Dermis microvascular lymphatic vessel endothelial cell (primary cell): ENCODE results near the gene PMFBP1. TPM values are rescaled to one million over a fixed set of nuclear protein-coding genes. Genes with fewer than 3 reads are reported as not detected.
A peak's percentile ranks its signal among the peaks of the same experiment; 100 is the strongest.
"Not testable (repeated sequence)": the region's sequence is repeated elsewhere in the genome, so short reads cannot be mapped to it uniquely, and the experiment has no call there.

ENCODE experiments used
- DNase-seq, 2 donors: peaks; one replicate each; pipeline versions ENCODE4 v3.0.0 to v3.0.0-alpha.2; 2010; ENCODE audit warnings: low read depth in 2 of 2
- total RNA-seq: library from RNA; depleted of rRNA; stranded (reverse); fragments of >200 nt; gene quantifications from 2 replicates; pipeline ENCODE4 v1.2.1, GENCODE V29; 2014

PMFBP1 gene
- total RNA-seq, 1 donor from 2014 or later = under 0.01 TPM

DNA sequence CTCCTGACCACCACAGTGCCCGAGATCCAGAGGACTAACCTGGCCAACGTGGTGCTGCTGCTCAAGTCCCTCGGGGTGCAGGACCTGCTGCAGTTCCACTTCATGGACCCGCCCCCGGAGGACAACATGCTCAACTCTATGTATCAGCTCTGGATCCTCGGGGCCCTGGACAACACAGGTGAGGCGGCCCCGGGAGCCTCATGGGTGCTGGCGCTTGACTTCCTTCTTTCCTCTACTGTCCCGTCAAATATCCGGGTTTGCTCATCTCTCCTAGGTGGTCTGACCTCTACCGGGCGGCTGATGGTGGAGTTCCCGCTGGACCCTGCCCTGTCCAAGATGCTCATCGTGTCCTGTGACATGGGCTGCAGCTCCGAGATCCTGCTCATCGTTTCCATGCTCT lies 64.6 kb downstream of the PMFBP1 start:
- DNase-seq = no peak

DNA sequence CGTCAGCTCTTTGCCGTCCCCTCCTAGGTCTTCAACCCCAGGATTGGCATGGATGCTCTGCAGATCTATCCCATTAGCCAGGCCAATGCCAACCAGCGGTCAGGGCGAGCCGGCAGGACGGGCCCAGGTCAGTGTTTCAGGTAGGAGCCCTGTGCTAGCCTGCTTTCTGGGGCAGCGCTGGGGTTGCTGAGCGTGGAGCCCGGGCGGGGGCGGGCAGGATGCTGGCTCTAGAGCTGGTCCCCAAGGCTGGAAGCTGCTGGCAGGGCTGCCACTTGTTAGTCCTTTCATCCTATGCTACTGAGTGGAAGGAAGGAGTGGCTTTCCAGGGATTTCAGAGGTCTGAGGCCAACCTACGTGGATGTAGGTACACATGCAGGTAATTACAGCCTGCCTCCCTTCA lies 66.0 kb downstream of the PMFBP1 start:
- no peak for DNase-seq

- no peak for DNase-seq
Observed at GRCh38 chr16:72104905-72105304, 67.0 kb downstream of the PMFBP1 start.

- no peak for DNase-seq
Observed at GRCh38 chr16:72101195-72101594, 70.8 kb downstream of the PMFBP1 start.

DNA sequence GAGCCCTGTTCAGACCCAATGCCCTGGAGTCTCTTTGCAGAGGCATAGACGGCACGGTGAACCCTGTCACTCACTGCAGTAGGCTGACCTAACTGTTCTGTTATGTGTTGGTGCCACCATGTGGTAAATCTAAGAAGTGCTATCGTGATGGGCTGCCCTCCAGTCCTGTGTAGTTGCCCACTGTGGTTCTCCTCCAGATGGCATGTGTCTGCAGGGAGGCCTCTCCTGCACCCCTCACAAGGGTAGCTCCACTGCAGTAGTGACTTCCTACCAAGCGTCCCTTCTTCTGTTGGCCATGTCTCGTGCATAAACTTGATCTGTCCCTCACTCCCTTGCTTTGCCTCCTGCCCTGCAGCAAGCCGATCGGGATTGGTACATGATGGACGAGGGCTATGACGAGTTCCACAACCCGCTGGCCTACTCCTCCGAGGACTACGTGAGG lies 72.6 kb downstream of the PMFBP1 start:
- DNase-seq = peak; percentile 62 to 73

GRCh38 chr16:72098936-72099335 lies 73.0 kb downstream of the PMFBP1 start:
- no peak for DNase-seq

GRCh38 chr16:72094266-72094610 lies 77.7 kb downstream of the PMFBP1 start:
- DNase-seq = peak in 1 of 2 donors; percentile 28

- DNase-seq = peak; percentile 99
Observed at GRCh38 chr16:72093448-72094265, 78.3 kb downstream of the PMFBP1 start, which contains the start of the genes DHX38 and TXNL4B. TSS of gene DHX38 (plus strand) at chr16:72093847. CDS start at chr16:72096158, 2,311 bp downstream. TSS of gene TXNL4B (minus strand) at chr16:72093620. CDS start at chr16:72090749, 2,871 bp downstream.

DNA sequence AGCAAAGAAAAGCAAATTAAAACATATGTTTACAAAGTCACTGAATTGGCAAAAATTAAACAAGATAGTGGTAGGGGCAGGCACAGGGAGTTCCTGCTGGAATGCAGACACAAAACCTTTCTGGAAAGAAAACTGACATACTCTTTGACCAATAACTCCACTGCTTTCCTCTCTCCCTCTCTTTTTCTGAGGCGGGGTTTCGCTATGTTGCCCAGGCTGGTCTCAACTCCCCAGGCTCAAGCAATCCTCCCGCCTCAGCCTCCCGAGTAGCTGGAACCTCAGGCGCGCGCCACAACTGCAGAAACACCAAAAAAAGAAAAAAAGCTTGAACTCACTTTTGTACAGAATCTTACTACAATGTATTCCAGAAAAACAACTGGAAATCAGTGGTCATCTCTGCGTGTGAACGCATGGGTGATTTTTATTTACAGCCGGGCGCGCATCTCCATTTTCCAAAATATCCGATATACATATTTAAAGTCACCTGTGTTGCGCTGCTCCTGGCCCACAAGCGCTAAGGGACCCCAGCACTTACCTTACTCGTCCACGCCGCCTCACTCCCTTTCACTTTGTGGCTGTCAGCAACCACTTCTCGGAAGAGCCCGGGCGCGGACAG lies 79.0 kb downstream of the PMFBP1 start:
- DNase-seq = peak; percentile 29 to 68

DNA sequence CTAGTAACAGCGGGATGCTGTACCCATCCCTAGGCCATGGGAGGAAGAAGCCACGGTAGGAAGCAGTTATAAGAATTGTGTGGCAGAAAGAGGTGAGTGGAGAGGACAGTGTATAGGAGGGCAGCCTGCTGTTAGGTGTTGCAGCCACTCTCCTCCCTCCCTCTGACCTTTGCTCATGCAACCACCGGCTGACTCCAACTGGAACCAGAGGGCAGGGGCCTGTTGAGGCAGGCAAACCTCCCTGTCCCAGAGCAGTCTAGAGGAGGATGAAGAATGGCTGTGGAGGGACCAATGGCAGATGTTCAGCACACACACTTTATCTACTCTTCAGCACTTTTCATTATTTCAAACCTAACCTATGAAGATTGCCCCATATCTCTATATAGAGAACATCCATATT lies 80.7 kb downstream of the PMFBP1 start:
- DNase-seq = no peak

DNA sequence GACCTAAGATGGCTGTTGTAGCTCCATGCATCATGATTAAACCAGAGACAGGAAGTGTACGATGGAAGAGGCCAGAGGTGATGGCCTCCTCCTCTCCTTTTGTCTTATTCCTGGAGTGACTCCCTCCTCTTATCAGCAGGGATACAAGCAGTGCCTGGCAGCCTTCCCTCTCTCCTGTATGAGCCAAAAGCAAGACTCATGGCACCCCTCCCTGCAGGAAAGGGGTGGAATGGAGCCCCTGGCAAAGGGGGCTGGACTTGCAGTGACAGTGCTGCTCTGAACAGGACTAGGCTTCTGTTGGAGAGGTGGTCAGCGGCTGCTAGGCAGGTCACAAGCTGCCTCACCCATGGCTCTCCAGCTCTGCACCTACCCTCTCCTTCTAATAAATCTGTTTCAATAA lies 87.0 kb downstream of the PMFBP1 start:
- no peak for DNase-seq

- DNase-seq = no peak
Observed at GRCh38 chr16:72084445-72084844, 87.5 kb downstream of the PMFBP1 start.

GRCh38 chr16:72083778-72084404 lies 88.1 kb downstream of the PMFBP1 start:
- DNase-seq = no peak

DNA sequence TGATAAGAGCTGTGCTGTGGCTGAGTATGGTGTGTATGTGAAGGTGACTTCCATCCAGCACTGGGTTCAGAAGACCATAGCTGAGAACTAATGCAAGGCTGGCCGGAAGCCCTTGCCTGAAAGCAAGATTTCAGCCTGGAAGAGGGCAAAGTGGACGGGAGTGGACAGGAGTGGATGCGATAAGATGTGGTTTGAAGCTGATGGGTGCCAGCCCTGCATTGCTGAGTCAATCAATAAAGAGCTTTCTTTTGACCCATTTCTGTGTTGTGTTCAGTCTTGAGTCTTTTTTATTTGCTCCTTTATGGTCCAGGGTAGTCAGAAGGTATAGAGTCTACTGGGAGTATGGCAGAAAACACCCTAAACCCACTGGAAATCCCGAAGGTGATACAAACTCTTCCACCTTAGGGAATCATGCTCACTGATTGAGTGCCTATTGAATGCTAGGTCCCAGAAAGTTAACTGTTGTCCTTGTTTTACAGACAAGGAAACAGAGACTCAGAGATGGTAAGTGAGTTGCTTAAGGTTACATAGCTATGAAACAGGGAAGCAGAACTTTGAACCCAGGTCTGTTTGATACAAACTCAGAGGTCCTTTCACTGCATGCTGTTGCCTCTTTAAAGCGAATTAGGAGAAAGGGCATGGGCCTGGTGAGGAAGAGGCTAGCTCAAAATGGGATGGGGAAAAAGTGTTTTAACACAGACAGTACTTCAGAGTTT lies 94.8 kb downstream of the PMFBP1 start:
- not testable (repeated sequence) for DNase-seq

- DNase-seq = not testable (repeated sequence)
Observed at GRCh38 chr16:72075067-72075466, 96.9 kb downstream of the PMFBP1 start.

DNA sequence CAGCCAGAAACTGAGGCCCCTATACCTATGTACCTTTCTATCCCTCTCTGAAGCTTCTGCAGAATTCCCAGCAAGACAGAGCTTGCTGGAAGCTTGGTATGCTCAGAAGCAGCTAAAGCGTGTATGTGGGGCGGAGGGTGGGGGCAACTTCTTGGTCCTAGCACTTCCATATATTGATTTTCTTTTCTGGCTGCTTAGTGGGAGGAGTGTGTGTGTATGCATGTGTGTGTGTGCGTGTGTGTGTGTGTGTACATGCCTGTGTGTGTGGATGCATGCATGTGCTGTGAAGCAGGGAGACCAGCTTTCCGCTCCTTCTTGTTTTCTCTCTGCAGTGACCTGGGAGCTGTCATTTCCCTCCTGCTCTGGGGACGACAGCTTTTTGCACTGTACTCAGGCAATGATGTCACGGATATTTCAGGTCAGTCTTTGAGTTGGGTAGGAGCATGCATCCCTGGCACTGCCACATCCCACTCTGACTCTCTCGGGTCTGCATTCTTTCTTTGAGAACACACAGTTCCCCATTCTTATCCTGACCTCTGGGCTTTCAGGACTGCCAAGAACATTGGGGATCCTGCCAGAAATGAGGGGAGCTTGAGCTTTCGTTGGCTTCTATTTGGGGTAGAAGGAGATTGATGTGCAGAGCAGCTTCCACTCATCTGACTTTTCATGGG lies 98.3 kb downstream of the PMFBP1 start:
- no peak for DNase-seq

DNA sequence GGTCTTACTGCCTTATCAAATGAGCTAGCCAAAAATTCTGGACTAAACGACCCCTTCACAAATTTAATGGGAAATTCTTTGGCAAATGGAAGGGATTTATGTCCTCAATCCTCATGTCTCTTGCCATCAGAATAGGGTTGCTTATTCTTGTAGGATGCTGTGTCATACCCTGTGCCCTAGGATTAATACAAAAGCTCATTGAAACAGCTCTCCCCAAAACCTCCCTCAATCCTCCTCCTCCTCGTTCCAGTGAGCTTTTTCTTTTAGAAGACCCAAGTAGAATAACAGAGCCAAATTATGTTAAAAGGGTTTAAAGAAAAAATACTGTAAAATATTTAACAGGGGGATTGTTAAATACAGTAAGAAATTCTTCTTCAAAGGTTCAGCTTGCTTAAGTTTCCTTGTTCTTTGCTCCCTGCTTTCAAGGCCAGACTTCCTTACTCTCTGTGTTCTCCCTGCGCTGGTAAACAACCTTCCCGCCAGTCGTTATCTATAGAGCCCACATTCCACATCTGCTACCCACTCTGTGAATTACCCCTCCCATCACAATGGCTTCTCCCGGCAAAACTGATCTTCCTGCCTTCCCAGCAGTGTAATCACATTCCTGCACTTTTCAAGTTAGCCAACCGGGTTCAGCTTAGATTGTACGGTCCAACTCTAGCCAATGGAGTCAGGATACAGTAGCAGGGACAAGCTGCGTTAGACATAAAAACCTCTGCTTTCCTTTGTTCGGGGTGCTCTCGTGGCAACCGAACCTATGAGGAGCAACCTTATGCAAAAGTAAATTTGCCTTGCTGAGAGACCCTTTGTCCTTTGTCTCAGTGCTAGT lies 99.2 kb downstream of the PMFBP1 start:
- no peak for DNase-seq
